HG03095 (cell line): ENCODE data around the gene SMG6.
A peak's percentile ranks its signal among the peaks of the same experiment; 100 is the strongest.
"Not testable (repeated sequence)": the region's sequence is repeated elsewhere in the genome, so short reads cannot be mapped to it uniquely, and the experiment has no call there.

Source experiments
- ATAC-seq: cut with Tn5 transposase; IDR thresholded peaks from one replicate; pipeline ENCODE4 v1.9.1; 2021; ENCODE audit warnings: moderate library complexity; ENCODE audit not compliant: unreplicated experiment

Gene SMG6

GRCh38 chr17:2264067-2264860, 39.3 kb downstream of the SMG6 start:
- no peak for ATAC-seq

- ATAC-seq, result no peak
These were observed 40.2 kb downstream of the SMG6 start for GRCh38 chr17:2263183-2264066.

- ATAC-seq, result no peak
These were observed 41.4 kb downstream of the SMG6 start for GRCh38 chr17:2262135-2262587.

GRCh38 chr17:2259769-2260536, 43.6 kb downstream of the SMG6 start:
- peak; percentile 52 for ATAC-seq

- ATAC-seq, result not testable (repeated sequence)
These were observed 44.8 kb downstream of the SMG6 start for GRCh38 chr17:2258830-2259229.

- peak; percentile 82 for ATAC-seq
These were observed 49.7 kb downstream of the SMG6 start for GRCh38 chr17:2253768-2254406.

- ATAC-seq, result no peak
These were observed 50.2 kb downstream of the SMG6 start for GRCh38 chr17:2253362-2253761.

- no peak for ATAC-seq
These were observed 52.5 kb downstream of the SMG6 start for GRCh38 chr17:2251098-2251497.

- no peak for ATAC-seq
These were observed 53.2 kb downstream of the SMG6 start for GRCh38 chr17:2250140-2251095.

- no peak for ATAC-seq
These were observed 56.6 kb downstream of the SMG6 start for GRCh38 chr17:2247005-2247404.

GRCh38 chr17:2244545-2245525, 58.8 kb downstream of the SMG6 start:
- ATAC-seq, result no peak

- ATAC-seq, result no peak
These were observed 59.6 kb downstream of the SMG6 start for GRCh38 chr17:2243953-2244352.

GRCh38 chr17:2241823-2242222, 61.8 kb downstream of the SMG6 start:
- ATAC-seq, result no peak

- ATAC-seq, result no peak
These were observed 63.0 kb downstream of the SMG6 start for GRCh38 chr17:2240541-2240940.

GRCh38 chr17:2239882-2240430, 63.6 kb downstream of the SMG6 start:
- ATAC-seq, result peak; percentile 56

- no peak for ATAC-seq
These were observed 64.4 kb downstream of the SMG6 start for GRCh38 chr17:2239170-2239551.

GRCh38 chr17:2238432-2239169, 65.0 kb downstream of the SMG6 start:
- peak; percentile 38 for ATAC-seq
